ENCODE data around the gene SEC22C.

SEC22C gene

DNA sequence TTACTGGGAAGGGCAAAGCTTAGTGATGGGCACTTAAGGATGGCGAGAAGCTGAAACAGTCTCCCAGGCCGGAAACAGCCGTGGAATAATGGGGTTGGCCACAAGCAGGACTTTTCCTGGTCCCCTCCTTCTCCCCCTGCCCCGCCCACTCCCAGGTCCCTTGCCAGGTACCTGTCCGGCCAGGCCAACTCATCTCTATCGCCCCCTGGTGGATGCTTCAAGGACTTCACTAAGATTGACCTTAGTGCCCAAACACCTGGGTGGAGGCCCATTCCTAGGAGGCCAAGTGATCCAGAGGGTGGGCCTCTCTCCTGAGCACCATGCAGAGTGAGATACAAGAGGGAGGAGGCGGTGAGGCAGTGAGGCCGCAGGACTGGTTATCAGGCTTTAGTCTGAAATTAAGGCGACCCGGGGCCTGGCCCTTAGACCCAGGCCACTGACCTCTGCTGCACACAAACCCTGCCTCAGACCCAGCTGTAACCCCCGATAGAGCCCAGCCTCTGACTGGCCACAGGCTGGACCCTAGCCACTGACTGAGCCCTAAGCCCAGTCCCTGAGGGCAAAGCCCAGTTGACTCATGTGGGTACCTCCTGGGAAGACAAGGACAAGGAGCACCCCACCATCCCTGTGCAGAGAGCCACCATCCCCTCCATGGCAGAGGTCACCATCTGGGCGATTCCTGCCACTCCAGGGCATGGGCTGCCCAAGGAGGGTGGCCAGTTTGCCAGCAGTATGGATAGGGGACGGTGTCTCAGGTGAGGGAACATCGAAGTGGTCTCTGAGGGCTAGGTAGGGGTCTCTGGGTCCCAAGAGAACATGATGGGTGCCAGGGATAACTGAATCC, 41.7 kb downstream of the SEC22C start:
- peak; percentile 36 to 49 (median 42) for DNase-seq (ENCODE audit: low read depth in 4 of 4, low spot score in 1 of 4)

DNA sequence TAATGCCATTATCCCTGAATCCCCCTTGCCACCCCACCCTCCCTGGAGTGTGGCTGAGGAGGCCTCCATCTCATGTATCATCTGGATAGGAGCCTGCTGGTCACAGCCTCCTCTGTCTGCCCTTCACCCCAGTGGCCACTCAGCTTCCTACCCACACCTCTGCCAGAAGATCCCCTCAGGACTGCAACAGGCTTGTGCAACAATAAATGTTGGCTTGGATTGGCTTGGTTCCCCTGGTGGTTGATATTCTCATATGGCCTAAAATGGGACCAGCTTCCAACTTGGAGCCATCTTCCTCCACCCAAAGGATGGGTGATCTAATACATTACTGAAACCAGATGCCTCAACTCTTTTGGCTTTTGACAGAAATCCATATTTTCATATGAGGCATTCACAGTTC, 44.4 kb downstream of the SEC22C start:
- DNase-seq (ENCODE audit: low read depth in 4 of 4, low spot score in 1 of 4), result no peak

DNA sequence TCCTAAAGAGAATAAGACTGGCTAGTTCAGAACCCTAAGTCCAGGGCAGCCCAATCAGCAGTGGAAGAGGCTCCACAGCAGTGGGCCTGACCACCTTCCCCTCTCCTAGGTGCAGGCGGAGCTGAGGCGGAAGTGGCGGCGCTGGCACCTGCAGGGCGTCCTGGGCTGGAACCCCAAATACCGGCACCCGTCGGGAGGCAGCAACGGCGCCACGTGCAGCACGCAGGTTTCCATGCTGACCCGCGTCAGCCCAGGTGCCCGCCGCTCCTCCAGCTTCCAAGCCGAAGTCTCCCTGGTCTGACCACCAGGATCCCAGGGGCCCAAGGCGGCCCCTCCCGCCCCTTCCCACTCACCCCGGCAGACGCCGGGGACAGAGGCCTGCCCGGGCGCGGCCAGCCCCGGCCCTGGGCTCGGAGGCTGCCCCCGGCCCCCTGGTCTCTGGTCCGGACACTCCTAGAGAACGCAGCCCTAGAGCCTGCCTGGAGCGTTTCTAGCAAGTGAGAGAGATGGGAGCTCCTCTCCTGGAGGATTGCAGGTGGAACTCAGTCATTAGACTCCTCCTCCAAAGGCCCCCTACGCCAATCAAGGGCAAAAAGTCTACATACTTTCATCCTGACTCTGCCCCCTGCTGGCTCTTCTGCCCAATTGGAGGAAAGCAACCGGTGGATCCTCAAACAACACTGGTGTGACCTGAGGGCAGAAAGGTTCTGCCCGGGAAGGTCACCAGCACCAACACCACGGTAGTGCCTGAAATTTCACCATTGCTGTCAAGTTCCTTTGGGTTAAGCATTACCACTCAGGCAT, 45.6 kb downstream of the SEC22C start:
- DNase-seq (ENCODE audit: low read depth in 4 of 4, low spot score in 1 of 4), result peak in 2 of 4 experiments; percentile 16 to 20

DNA sequence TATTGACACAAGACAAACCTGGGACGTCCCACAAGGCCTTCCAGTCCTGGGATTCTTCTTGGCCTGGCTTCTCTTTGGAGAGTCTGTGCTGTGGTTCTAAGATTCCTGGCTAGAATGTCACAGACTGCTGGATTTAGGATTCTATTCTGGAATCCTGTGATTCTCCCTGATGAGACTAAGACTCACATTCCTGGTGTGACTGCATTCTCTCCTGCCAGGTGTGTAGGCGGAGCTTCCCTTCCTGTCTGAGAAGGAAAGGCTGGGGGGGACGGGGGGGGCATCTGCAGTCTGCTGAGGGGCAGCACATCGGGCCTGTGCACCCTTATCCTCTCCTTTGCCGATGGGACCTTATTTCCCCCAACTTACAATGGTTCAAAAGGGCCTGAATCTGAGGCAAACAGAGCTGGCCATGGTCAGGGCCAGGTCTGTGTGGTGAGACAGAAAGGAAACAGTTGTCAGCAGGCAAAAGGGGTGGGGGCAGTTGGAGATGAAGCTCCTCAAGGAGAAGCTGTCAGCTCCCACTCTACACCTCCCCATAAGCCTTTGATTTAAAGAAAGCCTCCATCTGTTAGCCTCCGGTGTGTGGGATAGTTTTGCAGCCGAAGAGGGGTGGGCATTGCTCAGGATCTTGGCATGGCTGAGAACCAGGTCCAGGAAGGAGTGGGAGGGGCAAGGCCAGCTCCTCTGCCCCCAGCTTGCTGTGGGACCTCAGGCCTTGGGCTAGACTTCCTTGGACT, 48.4 kb downstream of the SEC22C start:
- DNase-seq (ENCODE audit: low read depth in 4 of 4, low spot score in 1 of 4), result no peak

DNA sequence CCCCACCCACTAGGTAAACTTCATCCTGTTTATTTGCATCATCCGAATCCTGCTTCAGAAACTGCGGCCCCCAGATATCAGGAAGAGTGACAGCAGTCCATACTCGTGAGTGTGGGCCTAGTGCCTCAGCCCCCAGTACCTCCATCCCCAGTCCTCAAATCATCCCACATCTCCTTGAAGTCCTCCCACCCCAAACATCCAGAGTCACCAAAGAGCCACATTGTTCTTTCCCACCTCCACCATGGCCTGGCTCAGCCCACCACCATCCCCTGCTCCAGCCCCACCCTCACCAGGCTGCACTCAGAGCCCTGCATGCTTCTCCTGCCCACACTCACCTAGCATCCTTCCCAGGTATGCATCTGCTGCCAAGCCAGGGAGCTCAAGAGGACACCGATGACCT, 49.5 kb downstream of the SEC22C start:
- DNase-seq (ENCODE audit: low read depth in 4 of 4, low spot score in 1 of 4), result no peak

DNA sequence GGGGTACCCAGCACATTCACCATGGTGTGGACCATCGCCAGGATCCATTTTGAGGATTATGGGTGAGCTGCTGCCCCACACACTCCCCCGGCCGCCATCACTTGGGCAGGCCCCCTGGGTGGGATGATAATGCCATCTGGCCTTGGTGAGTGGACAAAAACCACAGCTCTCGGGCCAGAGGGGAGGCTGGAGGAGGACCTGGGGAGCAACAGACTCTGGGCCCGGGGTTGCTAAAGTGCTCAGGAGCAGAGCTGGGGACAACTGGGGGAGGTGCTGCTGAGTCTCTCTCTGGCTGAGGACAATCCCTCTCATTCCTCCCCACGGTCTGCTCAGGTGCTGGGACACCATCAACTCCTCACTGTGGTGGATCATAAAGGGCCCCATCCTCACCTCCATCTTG, 50.3 kb downstream of the SEC22C start:
- no peak for DNase-seq (ENCODE audit: low read depth in 4 of 4, low spot score in 1 of 4)

DNA sequence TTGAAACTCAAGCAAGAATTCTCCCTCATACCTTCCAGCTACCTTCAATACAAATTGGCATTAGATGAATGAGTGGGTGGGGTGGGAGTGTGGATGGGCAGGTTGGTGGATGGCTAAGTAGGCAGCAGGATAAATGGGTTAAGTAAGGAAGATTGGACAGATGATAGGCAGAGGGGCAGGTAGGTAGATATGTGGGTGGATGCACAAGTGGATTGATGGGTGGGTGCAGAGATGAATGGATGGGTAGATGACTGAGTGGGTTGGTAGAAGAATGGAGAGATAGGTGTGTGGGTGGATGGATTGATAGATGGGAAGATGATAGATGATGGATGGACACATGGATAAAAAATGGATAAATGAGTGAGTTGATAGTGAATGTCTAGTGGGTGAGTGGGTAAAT, 51.7 kb downstream of the SEC22C start:
- no peak for DNase-seq (ENCODE audit: low read depth in 4 of 4, low spot score in 1 of 4)

DNA sequence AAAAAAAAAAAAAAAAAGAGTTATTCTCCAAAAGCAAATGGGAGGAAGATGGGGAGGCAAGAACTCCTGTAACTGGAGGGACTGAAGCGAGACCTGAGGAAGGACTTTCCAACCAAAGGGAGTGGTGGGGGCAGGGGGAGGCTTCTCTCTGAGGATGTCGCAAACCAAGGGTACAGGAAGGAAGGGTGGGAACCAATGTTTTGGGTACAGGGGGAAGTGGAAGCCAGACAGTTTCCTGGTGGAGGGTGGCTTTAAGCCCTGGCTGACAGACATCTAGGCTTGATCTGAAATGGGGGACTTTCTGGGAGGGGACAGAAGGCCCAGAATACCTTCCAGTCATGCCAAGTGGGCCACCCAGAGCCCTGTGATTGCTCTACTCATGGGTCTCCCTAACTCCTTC, 52.3 kb downstream of the SEC22C start:
- DNase-seq (ENCODE audit: low read depth in 4 of 4, low spot score in 1 of 4), result no peak

DNA sequence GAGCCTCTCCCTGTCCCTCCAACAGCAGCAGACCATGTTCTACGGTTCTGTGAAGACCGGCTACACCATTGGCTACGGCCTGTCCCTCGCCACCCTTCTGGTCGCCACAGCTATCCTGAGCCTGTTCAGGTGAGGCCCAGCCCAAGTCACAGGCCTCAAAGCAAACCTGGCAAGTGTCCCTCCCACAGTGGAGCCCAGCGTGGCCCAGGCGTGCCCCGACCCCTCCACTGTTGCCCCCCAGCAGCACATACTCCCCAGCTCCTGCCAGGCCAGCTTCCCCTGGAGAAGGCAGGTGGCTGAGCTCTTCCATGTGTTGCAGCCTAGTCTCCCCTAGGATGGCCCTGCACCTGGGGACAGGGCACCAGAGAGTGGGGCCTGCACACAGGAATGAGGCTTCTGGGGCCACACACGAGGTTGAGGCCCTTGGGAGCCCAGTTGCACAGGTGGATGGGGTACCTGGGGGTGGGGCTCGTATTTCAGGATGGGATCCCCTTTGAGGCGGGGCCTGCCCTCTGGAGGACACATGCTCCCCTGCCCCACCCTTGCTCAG, 54.3 kb downstream of the SEC22C start:
- no peak for DNase-seq (ENCODE audit: low read depth in 4 of 4, low spot score in 1 of 4)

DNA sequence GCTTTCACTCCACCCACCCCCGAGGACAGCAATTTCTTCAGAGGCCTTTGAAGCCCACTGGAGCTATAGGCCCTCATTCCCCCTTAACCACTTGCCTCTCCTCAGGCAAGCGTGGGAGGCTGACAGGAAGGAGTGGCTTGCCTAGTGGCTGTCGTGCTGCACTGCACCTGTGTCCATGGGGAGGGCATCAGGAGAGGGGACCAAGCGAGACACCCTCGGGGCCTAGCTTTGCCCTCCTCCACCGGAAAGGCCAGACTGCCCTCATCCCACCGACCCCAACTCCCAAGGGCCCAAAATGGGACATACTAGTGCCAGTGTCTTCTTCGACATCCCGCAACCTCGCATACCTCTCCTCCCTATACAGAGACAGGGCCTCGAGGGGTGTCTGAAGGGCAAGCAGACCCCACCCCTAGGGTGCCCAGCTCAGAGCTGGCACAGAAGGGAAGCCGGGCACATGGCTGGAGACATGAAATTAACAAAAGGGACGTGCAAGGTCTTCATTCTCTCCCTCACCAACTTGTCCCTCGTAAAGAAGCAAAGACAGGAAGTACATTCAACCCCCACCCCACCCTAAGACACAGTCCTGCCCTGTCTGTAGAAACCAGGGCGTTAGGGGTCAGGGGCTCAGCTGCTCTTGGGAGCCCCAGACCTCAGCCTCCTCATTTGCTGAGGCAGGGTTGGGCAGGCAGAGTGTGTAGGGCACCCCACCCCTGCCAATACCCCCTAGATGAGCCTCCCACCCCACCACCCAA, 55.0 kb downstream of the SEC22C start:
- peak in 2 of 4 experiments; percentile 20 to 25 for DNase-seq (ENCODE audit: low read depth in 4 of 4, low spot score in 1 of 4)

DNA sequence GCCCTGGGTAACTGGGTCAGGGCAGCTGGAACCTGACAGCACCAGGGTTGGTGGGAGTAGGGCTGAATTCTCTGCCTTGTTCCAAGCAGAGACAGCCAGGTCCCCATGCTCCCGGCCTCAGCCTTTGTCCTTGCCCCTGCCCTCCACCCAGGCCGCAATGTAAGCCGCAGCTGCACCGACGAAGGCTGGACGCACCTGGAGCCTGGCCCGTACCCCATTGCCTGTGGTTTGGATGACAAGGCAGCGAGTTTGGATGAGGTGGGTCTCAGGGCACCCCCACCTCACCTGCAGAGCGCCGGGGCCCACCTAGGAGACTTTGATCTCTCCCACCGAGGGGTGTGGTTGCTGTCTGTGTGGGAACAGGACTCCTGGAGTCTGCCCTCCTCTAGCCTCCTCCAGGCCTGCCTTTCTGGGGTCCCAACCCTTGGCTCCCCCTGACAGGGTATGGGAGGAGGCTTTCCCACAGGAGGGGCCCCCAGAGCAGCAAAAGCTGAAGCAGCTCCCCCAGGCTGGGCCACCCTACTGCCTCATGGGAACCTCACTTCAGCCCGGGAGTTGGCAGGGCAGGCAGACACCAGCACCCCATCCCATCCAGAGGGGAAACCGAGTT, 55.9 kb downstream of the SEC22C start:
- DNase-seq (ENCODE audit: low read depth in 4 of 4, low spot score in 1 of 4), result no peak

DNA sequence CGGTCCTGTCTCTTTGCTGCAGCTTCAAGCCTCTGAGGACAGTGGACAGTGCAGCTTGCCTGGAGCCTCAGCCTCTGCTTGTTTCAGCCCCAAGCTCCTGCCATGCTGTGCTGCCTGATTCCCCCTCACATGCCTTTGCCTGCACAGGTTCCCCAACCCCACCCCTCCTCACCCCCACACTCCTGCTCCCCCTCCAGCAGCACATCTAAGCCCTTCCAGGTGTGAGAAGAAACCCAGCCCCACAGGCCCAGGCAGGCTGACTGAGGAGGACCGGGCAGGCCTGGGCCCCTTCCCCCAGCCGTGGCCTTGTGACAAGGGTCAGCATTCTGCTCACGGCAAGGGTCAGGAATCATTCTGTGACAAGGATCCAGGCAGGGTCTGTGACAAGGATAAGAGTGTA, 56.6 kb downstream of the SEC22C start:
- no peak for DNase-seq (ENCODE audit: low read depth in 4 of 4, low spot score in 1 of 4)

DNA sequence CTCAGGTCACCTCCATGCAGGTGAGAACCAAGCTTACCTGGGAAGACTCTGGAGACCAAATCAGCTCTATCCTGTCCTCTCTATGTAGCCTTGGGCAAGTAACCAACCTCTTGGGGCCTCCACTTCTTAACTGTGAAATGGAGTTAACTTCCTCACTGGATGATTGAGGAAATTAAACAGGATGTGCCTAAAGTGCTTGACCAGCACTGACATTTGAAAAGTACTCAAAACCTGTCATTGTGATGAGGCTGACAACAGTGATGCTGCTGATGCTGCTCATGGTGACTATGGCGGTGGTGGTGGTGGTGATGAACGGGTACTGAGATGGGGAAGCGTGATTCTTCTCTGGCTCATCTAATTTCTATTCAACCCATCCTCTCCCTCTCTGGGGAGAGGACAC, 57.0 kb downstream of the SEC22C start:
- no peak for DNase-seq (ENCODE audit: low read depth in 4 of 4, low spot score in 1 of 4)

DNA sequence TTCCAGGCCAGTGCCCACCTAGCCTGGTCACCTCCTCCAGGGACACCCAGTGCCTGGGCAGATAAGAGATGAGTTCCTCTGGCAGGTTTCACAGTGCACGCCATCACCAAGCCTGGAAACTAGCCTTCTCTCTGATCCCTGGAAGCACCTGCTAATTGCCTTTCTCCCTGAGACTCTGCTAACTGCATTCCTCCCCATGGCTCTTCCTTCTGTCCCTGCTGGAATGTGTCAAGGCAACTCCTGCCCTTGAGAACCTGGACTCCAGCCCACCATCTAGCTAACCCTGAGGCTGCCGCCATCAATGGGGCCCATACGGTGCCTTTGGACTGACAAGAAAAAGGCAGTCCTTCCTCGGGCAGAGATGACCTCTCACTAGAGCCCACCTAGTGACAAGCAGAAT, 60.9 kb downstream of the SEC22C start:
- DNase-seq (ENCODE audit: low read depth in 4 of 4, low spot score in 1 of 4), result no peak

DNA sequence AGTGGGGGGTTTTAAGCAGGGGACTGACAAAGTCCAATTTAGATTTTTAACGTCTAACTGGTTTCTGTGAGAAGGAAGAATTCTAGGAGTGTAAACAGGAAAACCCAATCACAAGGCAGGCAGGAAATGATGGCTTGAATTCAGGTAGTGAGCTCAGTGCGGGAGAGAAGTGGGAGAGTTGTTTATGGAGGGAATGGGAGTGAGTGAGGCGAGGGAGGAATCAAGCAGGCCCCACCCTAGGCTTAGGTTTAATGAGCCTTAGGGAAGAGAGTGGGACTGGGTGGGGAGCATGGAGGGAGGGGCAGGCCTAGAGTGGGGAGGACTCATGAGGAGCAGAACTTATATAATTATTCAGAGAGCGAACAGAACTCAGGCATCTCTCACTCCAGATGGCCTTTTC, 61.4 kb downstream of the SEC22C start:
- no peak for DNase-seq (ENCODE audit: low read depth in 4 of 4, low spot score in 1 of 4)

DNA sequence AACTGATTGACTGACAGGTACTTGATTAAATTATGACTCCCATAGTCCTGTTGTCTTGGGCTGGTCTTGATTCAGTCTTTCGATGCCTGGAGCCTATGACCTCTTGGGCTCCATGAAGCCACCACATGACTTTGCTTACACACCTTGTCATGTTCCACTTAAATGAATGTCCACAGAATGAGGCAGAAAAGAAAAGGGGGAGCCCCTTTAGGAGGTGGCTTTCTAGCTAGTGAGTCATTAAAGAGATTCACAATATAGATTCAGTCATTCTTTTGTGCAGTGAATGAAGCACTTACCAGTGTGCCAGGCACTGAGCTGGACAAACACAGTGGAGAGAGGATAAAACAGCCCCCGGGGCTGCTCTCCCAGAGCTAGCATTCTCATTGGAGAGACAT, 62.2 kb downstream of the SEC22C start:
- DNase-seq (ENCODE audit: low read depth in 4 of 4, low spot score in 1 of 4), result no peak

DNA sequence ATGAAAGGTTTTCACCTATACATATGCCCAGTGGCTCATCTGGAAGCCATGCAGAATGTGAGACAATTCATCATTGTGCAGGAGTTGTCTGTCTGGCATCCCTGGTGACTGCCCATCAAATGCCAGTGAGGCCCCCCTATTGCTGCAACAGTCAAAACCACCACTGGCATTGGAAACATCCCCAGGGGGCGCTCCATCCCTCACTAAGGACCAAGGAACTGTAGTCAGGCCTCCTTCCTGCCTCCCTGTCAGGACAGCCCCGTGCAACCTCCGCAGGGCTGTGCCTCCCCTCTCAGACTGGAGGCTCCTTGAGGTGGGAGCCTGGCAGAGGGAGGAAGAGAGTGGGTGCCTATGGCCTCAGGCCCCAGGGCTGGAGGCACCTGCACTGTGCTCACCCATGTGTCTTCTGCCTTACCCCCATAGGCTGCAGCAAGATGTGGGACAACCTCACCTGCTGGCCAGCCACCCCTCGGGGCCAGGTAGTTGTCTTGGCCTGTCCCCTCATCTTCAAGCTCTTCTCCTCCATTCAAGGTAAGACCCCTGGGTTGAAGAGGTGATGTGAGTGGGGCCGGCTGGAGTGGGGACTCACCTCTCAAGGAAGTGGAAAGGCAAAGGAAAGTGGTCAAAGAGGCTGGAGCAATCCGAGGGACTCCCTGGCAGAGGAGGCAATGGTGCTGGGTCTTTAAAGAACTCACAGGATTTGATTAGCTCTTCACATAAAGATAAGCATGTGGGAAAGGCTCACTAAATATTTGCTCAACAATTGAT, 62.8 kb downstream of the SEC22C start:
- no peak for DNase-seq (ENCODE audit: low read depth in 4 of 4, low spot score in 1 of 4)

DNA sequence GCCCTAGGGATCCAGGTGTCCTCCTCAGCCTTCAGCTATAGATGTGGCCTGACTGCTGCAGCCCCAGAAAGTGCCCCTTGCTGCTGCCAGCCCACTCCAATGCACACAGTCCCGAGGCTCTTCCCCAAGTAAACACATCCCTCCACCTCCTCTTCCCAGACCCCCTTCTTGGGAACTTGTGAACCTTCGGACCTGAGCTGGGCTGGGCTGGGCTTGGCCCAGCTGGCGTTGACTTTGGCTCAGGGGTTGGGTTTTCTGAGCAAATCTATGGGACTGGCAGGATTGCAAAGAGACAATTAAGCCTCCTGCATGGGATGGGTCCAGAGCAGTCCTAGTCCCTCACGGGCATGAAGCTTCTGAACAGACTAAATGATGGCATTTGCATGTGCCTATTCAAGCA, 64.7 kb downstream of the SEC22C start:
- no peak for DNase-seq (ENCODE audit: low read depth in 4 of 4, low spot score in 1 of 4)

DNA sequence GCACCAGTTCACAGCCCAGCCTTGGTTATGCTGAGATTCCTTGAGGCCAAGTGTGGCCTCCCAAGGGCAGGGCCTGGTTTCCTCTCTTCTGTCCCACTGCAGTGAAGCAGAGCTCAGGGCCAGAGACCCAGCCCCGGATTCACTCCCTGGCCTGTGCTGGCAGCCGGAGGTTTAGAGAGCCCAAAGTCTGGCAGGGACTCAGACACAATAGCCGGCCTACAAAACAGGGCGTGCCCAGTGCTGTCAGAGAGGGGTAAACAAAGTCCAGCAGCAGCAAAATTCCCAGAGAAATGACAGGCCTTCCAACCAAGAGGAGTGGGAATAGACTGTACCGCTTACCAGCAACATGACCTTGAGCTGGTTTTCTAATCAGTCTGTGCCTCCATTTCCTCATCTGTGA, 65.3 kb downstream of the SEC22C start:
- no peak for DNase-seq (ENCODE audit: low read depth in 4 of 4, low spot score in 1 of 4)

DNA sequence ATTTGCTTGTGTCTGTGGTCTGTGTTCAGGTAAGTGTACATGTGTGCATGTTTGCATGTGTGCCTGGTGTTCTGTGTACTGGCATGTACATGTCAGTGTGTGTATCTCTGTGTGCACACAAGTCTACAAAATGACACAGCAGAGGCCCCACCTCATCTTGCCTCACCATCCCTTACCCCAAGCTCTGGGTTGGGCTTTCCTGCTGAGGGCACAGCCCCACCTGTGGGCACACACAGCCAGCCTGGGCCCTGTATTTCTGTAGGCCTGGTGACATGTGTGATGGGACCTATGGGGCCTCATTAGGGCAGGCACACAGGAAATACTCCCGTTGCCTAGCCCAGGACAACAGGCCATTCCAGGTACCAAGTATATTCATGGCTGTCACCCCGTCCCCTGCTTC, 65.8 kb downstream of the SEC22C start:
- no peak for DNase-seq (ENCODE audit: low read depth in 4 of 4, low spot score in 1 of 4)

Data from stimulated activated CD4-positive, alpha-beta T cell treated with anti-CD3 and anti-CD28 coated beads, Interleukin-1b, Interleukin-23, amount 100 ng/mL, for 24 hours (primary cell).